ENCODE measurements around the gene WDR3. TPM values are rescaled to one million over a fixed set of nuclear protein-coding genes. Genes with fewer than 3 reads are reported as not detected.

The WDR3 gene
- total RNA-seq, 1 donor from 2014 or later: 17.3 TPM

GRCh38 chr1:117894078-117894477 lies 35.5 kb upstream of the WDR3 start:
- H3K4me3 Mint-ChIP-seq (ENCODE audit: unreplicated experiment): no peak overlapping the region

GRCh38 chr1:117895482-117896114 lies 33.9 kb upstream of the WDR3 start:
- Mint-ChIP-seq H3K4me1 (ENCODE audit: low read depth) (peaks cover 9% of the 10 kb centered on the region), H3K27ac (ENCODE audit: unreplicated experiment) (peak overlapping the region; percentile 43), H3K9me3 (ENCODE audit: low read depth) (no peaks in the 10 kb centered on the region), H3K36me3 (ENCODE audit: low read depth) (peaks cover 7% of the 10 kb centered on the region), H3K27me3 (ENCODE audit: low read depth) (no peaks in the 10 kb centered on the region), H3K4me3 (ENCODE audit: unreplicated experiment) (no peak overlapping the region)
- TF ChIP-seq CTCF (IDR thresholded peaks at IDR 0.05): peak; percentile 94
- no peak for DNase-seq (ENCODE audit: low spot score)

More at GRCh38 chr1:117894078-117894477, 35.5 kb upstream of the WDR3 start:
- Mint-ChIP-seq H3K36me3 (ENCODE audit: low read depth) (peaks cover 6% of the 10 kb centered on the region), H3K27me3 (ENCODE audit: low read depth) (no peaks in the 10 kb centered on the region), H3K9me3 (ENCODE audit: low read depth) (no peaks in the 10 kb centered on the region), H3K27ac (ENCODE audit: unreplicated experiment) (peak overlapping the region; percentile 61), H3K4me1 (ENCODE audit: low read depth) (peaks cover 9% of the 10 kb centered on the region)
- no peak for TF ChIP-seq CTCF (IDR thresholded peaks at IDR 0.05)
- no peak for DNase-seq (ENCODE audit: low spot score)

GRCh38 chr1:117897551-117897950 lies 32.0 kb upstream of the WDR3 start:
- no peak for TF ChIP-seq CTCF (IDR thresholded peaks at IDR 0.05)
- Mint-ChIP-seq H3K4me1 (ENCODE audit: low read depth) (peaks cover 9% of the 10 kb centered on the region), H3K27me3 (ENCODE audit: low read depth) (no peaks in the 10 kb centered on the region), H3K27ac (ENCODE audit: unreplicated experiment) (no peak overlapping the region), H3K9me3 (ENCODE audit: low read depth) (no peaks in the 10 kb centered on the region), H3K36me3 (ENCODE audit: low read depth) (peaks cover 14% of the 10 kb centered on the region), H3K4me3 (ENCODE audit: unreplicated experiment) (no peak overlapping the region)
- no peak for DNase-seq (ENCODE audit: low spot score)

GRCh38 chr1:117899801-117900200 lies 29.7 kb upstream of the WDR3 start:
- H3K27ac Mint-ChIP-seq (ENCODE audit: unreplicated experiment): no peak overlapping the region
- no peak overlapping the region for H3K4me3 Mint-ChIP-seq (ENCODE audit: unreplicated experiment)
- H3K9me3 Mint-ChIP-seq (ENCODE audit: low read depth): no peaks in the 10 kb centered on the region
- no peak for TF ChIP-seq CTCF (IDR thresholded peaks at IDR 0.05)
- H3K27me3 Mint-ChIP-seq (ENCODE audit: low read depth): no peaks in the 10 kb centered on the region
- H3K4me1 Mint-ChIP-seq (ENCODE audit: low read depth): peaks cover 5% of the 10 kb centered on the region
- peaks cover 25% of the 10 kb centered on the region for H3K36me3 Mint-ChIP-seq (ENCODE audit: low read depth)
- DNase-seq (ENCODE audit: low spot score): no peak

- Mint-ChIP-seq H3K4me3 (ENCODE audit: unreplicated experiment) (no peak overlapping the region), H3K27ac (ENCODE audit: unreplicated experiment) (no peak overlapping the region), H3K27me3 (ENCODE audit: low read depth) (no peaks in the 10 kb centered on the region), H3K36me3 (ENCODE audit: low read depth) (peaks cover 43% of the 10 kb centered on the region), H3K9me3 (ENCODE audit: low read depth) (no peaks in the 10 kb centered on the region), H3K4me1 (ENCODE audit: low read depth) (no peaks in the 10 kb centered on the region)
- no peak for DNase-seq (ENCODE audit: low spot score)
- no peak for TF ChIP-seq CTCF (IDR thresholded peaks at IDR 0.05)
Measured at GRCh38 chr1:117902944-117903343, 26.6 kb upstream of the WDR3 start.
